Occipital lobe (tissue), 2 donors: ENCODE results near the gene MVP. TPM values are rescaled to one million over a fixed set of nuclear protein-coding genes. Genes with fewer than 3 reads are reported as not detected.
"Not testable (repeated sequence)": the region's sequence is repeated elsewhere in the genome, so short reads cannot be mapped to it uniquely, and the experiment has no call there.

Source experiments
- DNase-seq: peaks from one replicate; lab custom pipeline; 2025; lab: John Stamatoyannopoulos, UW
- total RNA-seq: library from RNA; depleted of rRNA; stranded (reverse); fragments of >200 nt; gene quantifications from one replicate; pipeline ENCODE4 v1.2.3, GENCODE V29; 2014

The MVP gene
- total RNA-seq, 1 donor from 2014 or later: 6.1 TPM

DNA sequence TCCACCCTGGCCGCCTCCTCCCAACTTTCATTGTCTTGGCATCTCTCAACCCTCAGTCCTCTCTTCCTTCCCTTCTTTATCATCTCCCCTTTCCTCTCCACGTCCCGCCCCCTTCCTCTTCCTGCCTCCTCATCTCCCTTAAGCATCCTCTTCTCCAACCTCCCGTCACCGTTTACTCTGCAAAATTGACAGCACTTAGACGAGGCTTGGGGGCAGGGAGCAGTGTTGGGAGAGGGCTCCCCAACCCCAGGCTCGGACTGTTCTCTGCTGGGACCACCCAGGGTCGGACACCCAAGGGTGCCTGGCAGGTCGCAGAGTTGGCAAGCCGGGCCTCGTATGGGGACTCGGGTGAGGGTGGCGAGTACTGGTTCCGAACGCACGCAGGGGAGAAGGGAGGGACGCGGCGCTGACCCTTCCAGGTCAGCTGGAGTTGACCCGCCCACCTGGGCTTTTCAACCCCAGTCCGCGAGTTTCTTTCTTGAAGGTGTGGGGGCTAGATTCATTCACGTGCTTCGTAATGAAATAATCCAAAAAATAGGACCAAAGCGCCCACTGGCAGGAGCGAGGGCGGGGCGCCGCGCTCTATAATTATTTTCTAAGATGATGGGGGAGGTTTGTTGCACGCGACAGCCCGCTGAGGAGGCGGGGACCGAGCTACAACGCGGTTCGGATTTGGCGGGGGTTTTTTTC lies 5.1 kb upstream of the MVP start:
- no peak for DNase-seq

DNA sequence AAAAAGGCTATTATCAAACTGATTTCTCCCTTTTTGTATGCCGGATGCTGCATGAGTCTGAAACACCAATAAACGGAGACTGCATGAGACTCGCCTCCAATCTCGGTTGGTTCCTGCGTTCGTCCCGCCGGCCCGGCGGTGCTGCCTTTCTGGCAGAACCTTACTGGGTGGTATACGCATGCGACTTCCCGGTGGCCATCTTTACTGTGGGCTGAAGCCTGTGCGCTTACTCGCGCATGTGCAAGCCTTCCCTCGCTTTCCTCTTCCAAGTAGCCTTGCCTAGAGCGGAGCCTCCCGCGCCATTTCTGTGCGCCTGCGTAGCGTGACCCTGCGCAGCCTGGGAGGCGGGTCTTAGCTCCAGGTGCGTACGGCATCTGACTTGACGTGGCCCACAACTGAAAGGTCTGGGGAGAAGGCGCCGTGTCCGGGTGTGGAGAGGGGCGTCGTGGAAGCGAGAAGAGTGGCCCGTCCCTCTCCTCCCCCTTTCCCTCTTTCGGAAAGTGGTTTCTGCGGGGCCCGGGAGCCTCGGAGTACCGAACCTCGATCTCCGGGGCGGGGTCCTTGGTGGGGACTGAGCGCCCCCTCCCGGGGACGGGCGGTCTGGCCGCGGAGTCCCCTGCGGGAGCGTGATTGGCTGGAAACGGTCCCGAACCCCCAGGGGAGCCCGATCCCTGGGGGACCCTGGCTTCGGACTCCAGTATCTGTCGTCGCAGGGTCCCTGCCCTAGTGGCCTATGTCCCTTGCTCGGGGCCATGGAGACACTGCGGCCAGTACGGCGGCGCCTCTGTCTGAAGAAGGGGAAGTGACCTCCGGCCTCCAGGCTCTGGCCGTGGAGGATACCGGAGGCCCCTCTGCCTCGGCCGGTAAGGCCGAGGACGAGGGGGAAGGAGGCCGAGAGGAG lies 4.2 kb upstream of the MVP start, which contains the start of gene PAGR1:
Gene PAGR1, plus strand, starts transcription at position 360 of the 901 bp plus-strand sequence. Its CDS starts 374 bp downstream, at position 734.
- DNase-seq: peak; percentile 98

DNA sequence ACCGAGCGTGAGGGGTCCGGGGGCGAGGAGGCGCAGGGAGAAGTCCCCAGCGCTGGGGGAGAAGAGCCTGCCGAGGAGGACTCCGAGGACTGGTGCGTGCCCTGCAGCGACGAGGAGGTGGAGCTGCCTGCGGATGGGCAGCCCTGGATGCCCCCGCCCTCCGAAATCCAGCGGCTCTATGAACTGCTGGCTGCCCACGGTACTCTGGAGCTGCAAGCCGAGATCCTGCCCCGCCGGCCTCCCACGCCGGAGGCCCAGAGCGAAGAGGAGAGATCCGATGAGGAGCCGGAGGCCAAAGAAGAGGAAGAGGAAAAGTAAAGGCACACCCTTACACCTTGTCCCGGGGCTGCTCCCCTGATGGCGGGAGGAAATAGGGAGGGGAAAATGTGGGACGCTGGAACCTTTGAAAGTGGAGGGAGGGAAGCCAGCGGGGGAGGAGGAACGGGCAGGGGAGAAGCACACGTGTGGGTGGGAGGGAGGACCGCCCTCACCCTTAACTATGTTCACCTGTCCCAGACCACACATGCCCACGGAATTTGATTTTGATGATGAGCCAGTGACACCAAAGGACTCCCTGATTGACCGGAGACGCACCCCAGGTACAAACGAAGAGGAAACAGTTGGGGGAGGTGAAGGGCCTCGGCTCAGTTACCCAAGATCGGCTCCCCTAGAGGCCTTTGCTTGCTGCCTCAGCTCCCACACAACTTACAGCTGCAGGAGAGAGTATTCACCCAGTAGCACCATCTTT lies 3.4 kb upstream of the MVP start:
- DNase-seq: peak; percentile 41

DNA sequence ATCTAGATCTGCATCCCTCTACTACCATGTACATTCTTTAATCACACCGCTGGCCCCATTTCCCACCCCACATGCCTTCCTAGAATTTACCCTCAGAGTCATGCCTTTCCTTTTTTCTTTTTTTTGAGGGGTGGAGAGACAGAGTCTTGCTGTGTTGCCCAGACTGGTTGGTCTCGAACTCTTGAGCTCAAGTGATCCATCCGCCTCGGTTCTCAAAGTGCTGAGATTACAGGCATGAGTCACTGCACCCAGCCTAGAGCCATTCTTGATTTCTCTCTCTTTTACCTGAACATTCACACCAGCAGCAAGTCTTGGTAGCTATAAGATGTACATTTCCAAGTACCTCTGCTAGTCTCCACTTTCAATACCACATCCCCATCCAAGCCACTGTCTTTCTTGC lies 2.2 kb upstream of the MVP start:
- DNase-seq: no peak

DNA sequence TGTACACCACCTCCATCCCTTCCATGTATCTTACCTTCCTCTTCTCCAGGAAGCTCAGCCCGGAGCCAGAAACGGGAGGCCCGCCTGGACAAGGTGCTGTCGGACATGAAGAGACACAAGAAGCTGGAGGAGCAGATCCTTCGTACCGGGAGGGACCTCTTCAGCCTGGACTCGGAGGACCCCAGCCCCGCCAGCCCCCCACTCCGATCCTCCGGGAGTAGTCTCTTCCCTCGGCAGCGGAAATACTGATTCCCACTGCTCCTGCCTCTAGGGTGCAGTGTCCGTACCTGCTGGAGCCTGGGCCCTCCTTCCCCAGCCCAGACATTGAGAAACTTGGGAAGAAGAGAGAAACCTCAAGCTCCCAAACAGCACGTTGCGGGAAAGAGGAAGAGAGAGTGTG lies 756 bp upstream of the MVP start:
- DNase-seq: no peak

DNA sequence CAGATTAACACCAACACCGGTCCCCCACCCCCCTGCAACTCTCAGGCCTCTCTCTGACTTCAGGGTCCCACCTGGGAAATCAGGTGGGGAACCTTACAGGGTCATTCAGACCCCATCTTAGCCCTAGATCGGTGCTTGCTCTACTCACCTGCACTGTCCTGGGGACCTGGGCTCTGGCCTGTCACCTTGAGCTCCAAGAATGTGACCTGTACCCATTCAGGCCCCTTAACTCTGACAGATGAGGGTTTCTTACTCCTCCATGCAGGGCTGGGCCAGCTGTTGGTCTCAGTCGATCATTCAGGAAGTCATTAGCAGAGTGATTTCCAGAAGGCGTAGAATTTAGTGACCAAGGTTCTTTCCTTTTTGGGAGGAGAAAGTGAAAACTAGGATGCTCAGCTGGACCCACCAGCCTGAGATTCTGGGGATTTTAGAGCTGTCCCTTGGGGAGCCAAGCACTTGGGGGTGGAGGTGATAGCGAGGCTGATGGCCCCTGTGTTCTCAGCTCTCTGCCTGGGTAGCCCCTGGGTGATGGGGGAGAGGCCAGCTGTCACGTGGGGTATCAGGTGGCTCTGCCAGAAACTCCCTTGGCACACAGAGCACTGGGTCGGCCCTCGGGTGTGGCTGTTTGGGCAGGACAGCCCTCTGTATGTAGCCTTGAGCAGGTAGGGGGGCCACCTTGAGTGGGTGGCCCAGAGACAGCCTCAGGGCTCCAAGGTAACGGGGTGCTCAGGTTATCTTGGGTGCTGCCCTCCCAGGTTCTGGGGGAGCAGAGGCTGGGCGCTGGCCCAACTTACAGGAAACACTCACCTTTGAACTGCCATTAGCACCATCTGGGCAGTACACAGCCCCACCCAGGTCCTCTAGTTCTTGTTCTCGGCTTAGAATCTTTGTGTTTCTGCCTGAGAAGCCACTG lies 724 bp downstream of the MVP start:
- no peak for DNase-seq

DNA sequence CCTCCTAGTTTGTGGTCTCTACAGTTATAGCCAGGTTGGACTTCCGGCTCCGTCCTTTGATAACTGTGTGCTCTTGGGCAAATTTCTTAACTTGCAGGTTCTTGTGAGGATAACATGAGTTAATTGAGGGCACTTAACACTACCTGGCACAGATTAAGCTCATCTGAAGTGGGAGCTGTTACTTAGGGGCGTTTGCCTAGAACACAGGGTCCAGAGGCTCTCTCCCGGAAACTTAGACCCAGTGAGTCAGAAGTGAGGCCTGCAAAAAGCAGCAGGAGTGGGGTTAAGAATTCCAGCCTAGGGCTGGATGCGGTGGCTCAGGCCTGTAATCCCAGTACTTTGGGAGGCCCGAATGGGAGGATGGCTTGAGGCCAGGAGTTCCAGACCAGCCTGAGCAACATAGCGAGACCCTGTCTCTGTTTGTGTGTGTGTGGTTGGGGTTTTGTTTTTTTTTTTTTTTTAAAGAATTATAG lies 1.4 kb downstream of the MVP start:
- DNase-seq: no peak

DNA sequence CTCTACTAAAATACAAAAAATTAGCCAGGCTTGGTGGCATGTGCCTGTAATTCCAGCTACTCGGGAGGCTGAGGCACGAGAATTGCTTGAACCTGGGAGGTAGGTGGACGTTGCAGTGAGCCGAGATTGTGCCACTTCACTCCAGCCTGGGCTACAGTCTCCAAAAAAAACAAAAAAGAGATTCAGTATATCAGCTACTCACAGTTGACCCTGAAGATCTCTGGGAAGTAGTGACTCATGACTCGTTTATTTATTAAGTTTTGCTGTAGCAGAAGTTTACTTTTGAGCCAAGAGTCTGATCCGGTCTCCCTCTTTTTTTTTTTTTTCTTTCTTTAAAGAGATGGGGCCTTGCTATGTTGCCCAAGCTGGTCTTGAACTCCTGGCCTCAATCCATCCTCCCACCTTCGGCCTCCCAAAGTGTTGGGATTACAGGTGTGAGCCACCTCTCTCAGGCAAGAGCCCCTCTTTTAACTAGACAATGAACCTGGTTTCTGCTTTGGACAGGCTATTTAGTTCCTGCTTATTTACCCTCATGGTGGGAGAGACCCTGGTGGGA lies 4.4 kb downstream of the MVP start:
- no peak for DNase-seq

DNA sequence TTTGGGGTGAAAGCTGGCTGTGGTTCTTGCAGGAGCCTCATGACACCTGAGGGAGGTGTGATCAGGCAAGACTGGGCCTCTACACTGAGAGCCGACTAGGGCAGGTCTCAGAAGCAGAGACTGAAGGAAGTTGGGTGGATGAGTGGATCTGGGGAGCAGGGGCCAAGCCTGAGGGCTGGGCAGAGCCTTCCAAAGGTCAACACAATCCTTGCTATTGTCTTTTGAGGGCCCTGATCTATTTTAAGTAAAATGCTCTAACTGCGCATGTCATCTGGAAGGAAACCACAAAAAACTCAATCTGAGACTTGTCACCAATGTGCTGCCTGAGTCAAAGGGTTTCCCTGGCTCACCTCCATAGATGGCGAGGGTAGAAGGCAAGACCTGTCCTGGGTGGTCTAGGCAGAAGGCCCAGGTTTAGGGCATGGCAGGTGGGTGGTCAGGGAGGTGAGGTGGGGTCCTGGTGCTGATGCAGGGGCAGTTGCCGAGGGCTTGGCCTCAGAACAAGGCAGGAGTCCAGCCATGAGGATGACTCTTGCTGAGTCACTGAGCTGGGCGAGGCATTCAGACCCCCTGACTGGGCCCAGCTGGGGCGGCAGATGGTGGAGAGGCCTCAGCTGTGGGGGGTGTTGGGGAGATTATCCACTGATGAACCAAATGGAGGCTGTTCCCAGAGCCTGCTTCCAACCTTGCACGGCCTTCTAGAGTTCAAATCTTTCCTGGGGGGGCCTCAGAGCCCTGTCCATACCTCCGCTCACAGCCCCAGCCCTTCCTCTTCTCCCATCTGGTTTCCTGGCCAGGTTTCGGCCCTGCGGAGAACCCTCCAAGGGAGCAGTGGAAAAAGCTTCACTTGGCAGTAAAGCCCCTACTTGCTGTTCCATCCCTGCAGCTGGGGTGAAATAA lies 5.1 kb downstream of the MVP start:
- peak; percentile 52 for DNase-seq

DNA sequence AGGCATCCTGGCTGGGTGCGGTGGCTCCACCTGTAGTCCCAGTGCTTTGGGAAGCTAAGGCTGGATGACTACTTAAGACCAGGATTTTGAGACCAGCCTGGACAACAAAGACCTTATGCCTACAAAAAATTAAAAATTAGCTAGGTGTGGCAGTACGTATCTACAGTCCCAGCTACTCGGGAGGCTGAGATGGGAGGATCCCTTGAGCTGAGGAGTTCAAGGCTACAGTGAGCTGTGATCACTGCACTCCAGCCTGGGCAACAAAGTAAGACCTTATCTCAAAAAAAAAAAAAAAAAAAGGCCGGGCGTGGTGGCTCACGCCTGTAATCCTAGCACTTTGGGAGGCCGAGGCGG lies 6.1 kb downstream of the MVP start:
- DNase-seq: no peak

DNA sequence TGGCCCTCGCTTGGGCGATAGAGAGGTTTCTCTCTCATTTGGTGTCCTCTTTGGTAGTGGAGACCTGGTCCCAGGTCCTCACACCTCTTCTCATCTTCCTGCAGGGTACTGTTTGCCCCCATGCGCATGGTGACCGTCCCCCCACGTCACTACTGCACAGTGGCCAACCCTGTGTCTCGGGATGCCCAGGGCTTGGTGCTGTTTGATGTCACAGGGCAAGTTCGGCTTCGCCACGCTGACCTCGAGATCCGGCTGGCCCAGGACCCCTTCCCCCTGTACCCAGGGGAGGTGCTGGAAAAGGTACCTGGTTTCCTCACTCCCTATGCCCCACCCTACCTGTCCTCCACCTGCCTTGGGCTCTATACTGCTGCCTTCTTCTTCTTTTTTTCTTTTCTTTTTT lies 10.5 kb downstream of the MVP start:
- DNase-seq: no peak

DNA sequence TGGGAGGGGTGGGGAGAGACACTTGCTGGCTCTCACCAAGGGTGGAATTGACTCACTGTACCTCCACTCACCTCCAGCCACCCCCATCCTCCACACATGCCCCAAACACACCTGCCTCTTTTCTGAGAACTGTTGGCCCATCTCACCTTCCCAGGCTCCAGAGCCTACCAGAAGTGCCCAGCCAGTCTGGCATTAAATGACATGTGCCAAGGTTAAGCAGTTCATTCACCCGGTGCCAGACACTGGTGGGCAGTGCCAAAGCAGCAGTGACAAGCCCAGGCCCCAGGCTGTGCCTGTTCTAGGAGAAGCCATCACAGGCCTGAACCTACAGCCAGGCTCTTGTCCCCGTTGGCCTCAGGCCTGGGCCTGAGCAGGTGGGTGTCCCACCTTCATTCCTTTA lies 11.2 kb downstream of the MVP start:
- DNase-seq: no peak

DNA sequence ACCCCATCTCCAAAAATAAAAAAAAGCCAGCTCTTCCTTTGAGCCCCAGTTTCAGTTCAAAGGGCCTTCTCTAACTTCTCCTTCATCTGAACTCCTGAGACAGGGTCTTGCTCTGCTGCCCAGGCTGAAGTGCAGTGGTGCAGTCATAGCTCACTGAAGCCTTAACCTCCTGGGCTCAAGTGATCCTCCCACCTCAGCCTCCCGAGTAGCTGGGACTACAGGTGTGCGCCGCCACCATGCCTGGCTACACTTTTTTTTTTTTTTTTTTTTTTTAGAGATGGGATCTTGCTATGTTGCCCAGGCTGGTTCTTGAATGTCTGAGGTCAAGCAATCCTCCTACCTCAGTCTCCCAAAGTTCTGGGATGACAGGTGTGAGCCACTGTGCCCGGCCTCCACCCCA lies 13.0 kb downstream of the MVP start:
- not testable (repeated sequence) for DNase-seq

DNA sequence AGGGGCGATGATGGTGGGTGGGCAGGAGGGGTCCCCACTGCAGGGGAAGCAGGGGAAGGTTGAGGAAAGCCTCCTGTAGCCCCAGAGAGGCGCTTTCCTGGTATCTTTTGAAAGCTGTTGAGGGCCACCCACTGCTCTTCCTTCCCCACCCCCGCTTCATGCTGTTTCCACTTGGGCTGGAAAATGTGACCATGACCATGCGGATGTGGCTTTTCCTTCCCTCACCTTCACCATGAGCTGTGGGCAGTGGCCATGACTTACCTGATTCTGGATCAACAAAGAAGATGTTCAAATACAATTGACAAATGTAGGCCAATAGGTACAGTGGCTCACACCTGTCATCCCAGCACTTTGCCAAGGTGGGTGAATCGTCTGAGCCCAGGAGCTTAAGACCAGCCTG lies 13.8 kb downstream of the MVP start:
- no peak for DNase-seq

DNA sequence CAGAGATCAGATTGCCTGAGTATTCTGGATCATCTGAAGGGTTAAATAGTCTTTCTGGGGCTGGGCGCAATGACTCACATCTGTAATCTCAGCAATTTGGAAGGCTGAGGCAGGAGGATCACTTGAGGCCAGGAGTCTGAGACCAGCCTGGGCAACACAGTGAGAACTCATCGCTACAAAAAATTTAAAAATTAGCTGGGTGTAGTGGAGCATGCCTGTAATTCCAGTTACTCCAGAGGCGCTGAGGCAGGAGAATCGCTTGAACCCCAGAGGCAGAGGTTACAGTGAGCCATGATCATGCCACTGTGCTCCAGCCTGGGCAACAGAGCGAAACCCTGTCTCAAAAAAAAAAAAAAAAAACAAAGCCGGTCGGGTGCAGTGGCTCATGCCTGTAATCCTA lies 15.7 kb downstream of the MVP start:
- DNase-seq: no peak

DNA sequence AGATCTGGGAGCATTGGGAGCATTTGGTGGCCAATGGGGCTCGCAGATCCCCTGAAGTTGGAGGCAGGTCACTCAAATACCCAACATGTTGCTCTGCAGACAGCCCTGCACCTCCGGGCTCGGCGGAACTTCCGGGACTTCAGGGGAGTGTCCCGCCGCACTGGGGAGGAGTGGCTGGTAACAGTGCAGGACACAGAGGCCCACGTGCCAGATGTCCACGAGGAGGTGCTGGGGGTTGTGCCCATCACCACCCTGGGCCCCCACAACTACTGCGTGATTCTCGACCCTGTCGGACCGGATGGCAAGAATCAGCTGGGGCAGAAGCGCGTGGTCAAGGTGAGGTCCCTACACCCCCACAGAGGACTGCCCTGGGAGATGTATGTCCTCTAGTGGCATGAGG lies 16.4 kb downstream of the MVP start:
- DNase-seq: no peak

DNA sequence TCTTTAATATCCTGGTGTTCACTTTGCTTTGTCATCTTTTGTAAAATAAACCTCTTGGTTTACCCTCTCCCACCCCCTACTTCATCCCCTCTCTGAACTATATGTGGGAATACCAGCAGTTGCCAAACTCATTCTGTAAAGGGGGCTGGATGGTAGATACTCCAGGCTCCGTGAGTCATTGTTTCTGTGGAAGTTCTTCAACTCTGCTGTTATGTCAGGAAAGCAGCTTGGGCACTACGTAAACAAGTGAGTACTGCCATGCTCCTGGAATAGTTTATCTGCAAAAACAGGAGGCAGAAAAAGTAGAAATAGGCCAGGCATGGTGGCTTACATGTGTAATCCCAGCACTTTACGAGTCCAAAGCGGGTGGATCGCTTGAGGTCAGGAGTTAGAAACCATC lies 17.6 kb downstream of the MVP start:
- DNase-seq: no peak

DNA sequence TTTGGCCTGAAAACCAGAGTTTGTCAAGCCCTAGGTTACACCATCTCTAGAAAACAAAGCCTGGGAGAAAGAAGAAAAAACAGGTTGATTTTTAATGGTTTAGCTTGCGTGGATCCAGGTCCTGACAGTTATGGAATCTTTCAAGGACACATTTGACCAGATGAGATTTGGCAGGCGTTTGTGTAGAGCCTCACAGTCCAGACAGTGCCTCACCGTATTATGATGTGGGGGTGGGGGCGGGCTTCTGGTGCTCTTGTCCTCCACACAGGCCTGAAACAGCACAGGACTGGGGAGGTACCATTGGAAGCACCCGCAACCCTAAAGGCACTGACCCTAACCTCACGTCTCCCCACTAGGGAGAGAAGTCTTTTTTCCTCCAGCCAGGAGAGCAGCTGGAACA lies 19.6 kb downstream of the MVP start:
- DNase-seq: no peak

DNA sequence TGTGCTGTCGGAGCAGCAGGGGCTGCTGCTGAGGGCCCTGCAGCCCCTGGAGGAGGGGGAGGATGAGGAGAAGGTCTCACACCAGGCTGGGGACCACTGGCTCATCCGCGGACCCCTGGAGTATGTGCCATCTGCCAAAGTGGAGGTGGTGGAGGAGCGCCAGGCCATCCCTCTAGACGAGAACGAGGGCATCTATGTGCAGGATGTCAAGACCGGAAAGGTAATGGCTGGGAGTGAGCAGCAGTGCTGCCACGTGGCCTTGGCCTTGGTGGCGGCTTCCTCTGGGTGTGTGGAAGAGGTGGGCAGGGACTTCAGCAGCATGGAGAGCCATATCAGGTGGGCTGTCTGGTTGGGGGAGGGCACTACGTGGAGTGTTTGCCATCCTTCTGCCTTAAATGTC lies 20.0 kb downstream of the MVP start:
- DNase-seq: no peak

DNA sequence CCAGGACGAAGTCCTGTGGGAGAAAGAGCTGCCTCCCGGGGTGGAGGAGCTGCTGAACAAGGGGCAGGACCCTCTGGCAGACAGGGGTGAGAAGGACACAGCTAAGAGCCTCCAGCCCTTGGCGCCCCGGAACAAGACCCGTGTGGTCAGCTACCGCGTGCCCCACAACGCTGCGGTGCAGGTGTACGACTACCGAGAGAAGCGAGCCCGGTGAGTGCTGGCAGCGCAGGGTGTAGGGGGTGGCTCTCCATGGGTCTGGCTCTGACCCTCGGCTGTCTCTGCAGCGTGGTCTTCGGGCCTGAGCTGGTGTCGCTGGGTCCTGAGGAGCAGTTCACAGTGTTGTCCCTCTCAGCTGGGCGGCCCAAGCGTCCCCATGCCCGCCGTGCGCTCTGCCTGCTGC lies 21.4 kb downstream of the MVP start:
- no peak for DNase-seq
